Inferior parietal cortex (tissue), 1 donor: ENCODE measurements around the gene PARP12.

ENCODE experiments used
- DNase-seq: peaks from one replicate; pipeline ENCODE4 v3.0.0-alpha.2; 2016; ENCODE audit errors: extremely low spot score

The PARP12 gene

GRCh38 chr7:140059273-140060242 is 3.2 kb downstream of the PARP12 start:
- no peak for DNase-seq

GRCh38 chr7:140058517-140058916 is 4.2 kb downstream of the PARP12 start:
- DNase-seq, result no peak

- DNase-seq, result no peak
Observed at GRCh38 chr7:140057143-140057535, 5.6 kb downstream of the PARP12 start.

- DNase-seq, result no peak
Observed at GRCh38 chr7:140056431-140057142, 6.2 kb downstream of the PARP12 start.

GRCh38 chr7:140055833-140056232 is 6.9 kb downstream of the PARP12 start:
- no peak for DNase-seq

- no peak for DNase-seq
Observed at GRCh38 chr7:140054751-140055150, 8.0 kb downstream of the PARP12 start.

GRCh38 chr7:140053812-140054539 is 8.8 kb downstream of the PARP12 start:
- DNase-seq, result no peak

- no peak for DNase-seq
Observed at GRCh38 chr7:140051820-140052219, 10.9 kb downstream of the PARP12 start.

- DNase-seq, result no peak
Observed at GRCh38 chr7:140050100-140050499, 12.7 kb downstream of the PARP12 start.

- DNase-seq, result no peak
Observed at GRCh38 chr7:140049339-140050024, 13.3 kb downstream of the PARP12 start.

GRCh38 chr7:140048989-140049338 is 13.8 kb downstream of the PARP12 start:
- no peak for DNase-seq

GRCh38 chr7:140048138-140048537 is 14.6 kb downstream of the PARP12 start:
- DNase-seq, result no peak

GRCh38 chr7:140047197-140047596 is 15.6 kb downstream of the PARP12 start:
- no peak for DNase-seq

GRCh38 chr7:140045697-140046096 is 17.1 kb downstream of the PARP12 start:
- no peak for DNase-seq

- no peak for DNase-seq
Observed at GRCh38 chr7:140044251-140044650, 18.5 kb downstream of the PARP12 start.

GRCh38 chr7:140042386-140042670 is 20.4 kb downstream of the PARP12 start:
- no peak for DNase-seq

GRCh38 chr7:140041659-140042385 is 20.9 kb downstream of the PARP12 start:
- no peak for DNase-seq

- DNase-seq, result no peak
Observed at GRCh38 chr7:140039896-140040295, 22.9 kb downstream of the PARP12 start.

- DNase-seq, result no peak
Observed at GRCh38 chr7:140039066-140039465, 23.7 kb downstream of the PARP12 start.

GRCh38 chr7:140036224-140036962 is 26.4 kb downstream of the PARP12 start:
- DNase-seq, result no peak
